Thyroid gland (tissue), 4 donors: ENCODE measurements around the gene BEND2. TPM values are rescaled to one million over a fixed set of nuclear protein-coding genes. Genes with fewer than 3 reads are reported as not detected.

Experiments
- DNase-seq, 2 donors: peaks; one replicate each; pipeline ENCODE4 v3.0.0-alpha.2; 2019
- H3K27ac ChIP-seq, 3 donors: fragments of 200-600 bp; sonication (generic); 1 replicate in 2 of 3; 2 replicates in 1 of 3; pipeline ENCODE4 v1.5.1; 2016 to 2019; ENCODE audit warnings: mild to moderate bottlenecking in 1 of 3, moderate library complexity in 1 of 3
- H3K27me3 ChIP-seq: fragments of 200-600 bp; sonication (generic); one replicate; pipeline ENCODE4 v1.5.1; 2019
- H3K36me3 ChIP-seq, 2 donors: fragments of 200-600 bp; sonication (generic); one replicate each; pipeline ENCODE4 v1.5.1; 2016 to 2019
- H3K4me1 ChIP-seq, 2 donors: fragments of 200-600 bp; sonication (generic); one replicate each; pipeline ENCODE4 v1.5.1; 2017 to 2019
- H3K4me3 ChIP-seq, 3 donors: fragments of 200-600 bp; sonication (generic); replicated peaks in 1 of 3; 1 replicate in 2 of 3; 2 replicates in 1 of 3; pipeline ENCODE4 v1.5.1; 2016; ENCODE audit warnings: mild to moderate bottlenecking in 1 of 3
- H3K9me3 ChIP-seq: fragments of 200-600 bp; sonication (generic); one replicate; pipeline ENCODE4 v1.5.1; 2017
- CTCF ChIP-seq, 6 experiments: fragments of 200-600 bp in 3 of 6; fragments of 450-650 bp in 3 of 6; sonication (generic) in 3 of 6; IDR thresholded peaks; one replicate each; pipeline ENCODE4 v1.5.1; 2016 to 2019; ENCODE audit warnings: antibody characterized with exemption in 6 of 6, mild to moderate bottlenecking in 2 of 6, inconsistent platforms in 1 of 6, moderate library complexity in 1 of 6
- POLR2A ChIP-seq, 2 donors: fragments of 450-650 bp; IDR thresholded peaks; one replicate each; pipeline ENCODE4 v1.6.1; 2017; ENCODE audit warnings: antibody characterized with exemption in 2 of 2, mild to moderate bottlenecking in 2 of 2, moderate library complexity in 1 of 2
- WGBS, 2 donors: methylation state at CpG; one replicate each; pipeline ENCODE4 v1.1.5; 2017; 5-methylcytosine and 5-hydroxymethylcytosine counted together
- intact Hi-C: fragments of 100-400 bp; cut with DNase I; formaldehyde crosslinking; loops from one replicate; pipeline ENCODE4 v1.15.1; 2023
- total RNA-seq, 4 donors: library from RNA; depleted of rRNA; stranded (reverse); fragments of >200 nt; gene quantifications; one replicate each; pipeline ENCODE4 v1.2.3, GENCODE V29; 2016

Gene BEND2
- total RNA-seq, 4 donors from 2014 or later, result 0.13 TPM; not detected in 3

- no peaks in the 10 kb centered on the region for H3K9me3 ChIP-seq
- no peaks in the 10 kb centered on the region for H3K36me3 ChIP-seq
- H3K4me3 ChIP-seq, result no peak overlapping the region
- WGBS, 2 donors, result 60 to 66% methylated on average over 6 of the region's 6 CpGs
- no peak overlapping the region for H3K27ac ChIP-seq
- DNase-seq, result no peak
- H3K4me1 ChIP-seq, result no peaks in the 10 kb centered on the region
- no peak for TF ChIP-seq CTCF (IDR thresholded peaks at IDR 0.05)
- no peak for TF ChIP-seq POLR2A (IDR thresholded peaks at IDR 0.05)
- no peaks in the 10 kb centered on the region for H3K27me3 ChIP-seq
- intact Hi-C loops, result no loop called here
Measured at GRCh38 chrX:18170910-18171309, 49.8 kb downstream of the BEND2 start.

GRCh38 chrX:18166068-18166467, 54.6 kb downstream of the BEND2 start:
- WGBS, 2 donors, result 92 to 94% methylated on average over 4 of the region's 4 CpGs
- TF ChIP-seq POLR2A (IDR thresholded peaks at IDR 0.05) (no peak), CTCF (IDR thresholded peaks at IDR 0.05) (no peak)
- no peak for DNase-seq
- H3K36me3 ChIP-seq, result no peaks in the 10 kb centered on the region
- no peaks in the 10 kb centered on the region for H3K4me1 ChIP-seq
- H3K27ac ChIP-seq, result no peak overlapping the region
- H3K9me3 ChIP-seq, result no peaks in the 10 kb centered on the region
- no peak overlapping the region for H3K4me3 ChIP-seq
- intact Hi-C loops, result no loop called here
- no peaks in the 10 kb centered on the region for H3K27me3 ChIP-seq

GRCh38 chrX:18160369-18160768, 60.3 kb downstream of the BEND2 start:
- no peaks in the 10 kb centered on the region for H3K9me3 ChIP-seq
- intact Hi-C loops, result no loop called here
- no peak for TF ChIP-seq POLR2A (IDR thresholded peaks at IDR 0.05)
- TF ChIP-seq CTCF (IDR thresholded peaks at IDR 0.05), result no peak
- H3K27ac ChIP-seq, result no peak overlapping the region
- no peaks in the 10 kb centered on the region for H3K27me3 ChIP-seq
- WGBS, 2 donors, result 69 to 72% methylated on average over 4 of the region's 4 CpGs
- H3K36me3 ChIP-seq, result no peaks in the 10 kb centered on the region
- no peaks in the 10 kb centered on the region for H3K4me1 ChIP-seq
- DNase-seq, result no peak
- no peak overlapping the region for H3K4me3 ChIP-seq

- intact Hi-C loops, result no loop called here
- no peak overlapping the region for H3K27ac ChIP-seq
- no peak for DNase-seq
- 93 to 96% methylated on average over 2 of the region's 2 CpGs for WGBS, 2 donors
- no peak for TF ChIP-seq POLR2A (IDR thresholded peaks at IDR 0.05)
- H3K9me3 ChIP-seq, result no peaks in the 10 kb centered on the region
- H3K4me1 ChIP-seq, result no peaks in the 10 kb centered on the region
- no peaks in the 10 kb centered on the region for H3K36me3 ChIP-seq
- no peaks in the 10 kb centered on the region for H3K27me3 ChIP-seq
- H3K4me3 ChIP-seq, result no peak overlapping the region
Measured at GRCh38 chrX:18158963-18159362, 61.7 kb downstream of the BEND2 start.

- Histone ChIP-seq H3K27ac (no peak overlapping the region), H3K36me3 (no peaks in the 10 kb centered on the region), H3K27me3 (no peaks in the 10 kb centered on the region), H3K4me3 (no peak overlapping the region), H3K4me1 (no peaks in the 10 kb centered on the region), H3K9me3 (no peaks in the 10 kb centered on the region)
- WGBS, 2 donors, result 92% methylated on average over 1 of the region's 1 CpG
- DNase-seq, result no peak
- TF ChIP-seq CTCF (IDR thresholded peaks at IDR 0.05), result no peak
- no peak for TF ChIP-seq POLR2A (IDR thresholded peaks at IDR 0.05)
- intact Hi-C loops, result no loop called here
Measured at GRCh38 chrX:18151649-18152048, 69.0 kb downstream of the BEND2 start.

GRCh38 chrX:18151157-18151556, 69.5 kb downstream of the BEND2 start:
- 93 to 96% methylated on average over 5 of the region's 5 CpGs for WGBS, 2 donors
- H3K4me1 ChIP-seq, result no peaks in the 10 kb centered on the region
- intact Hi-C loops, result no loop called here
- DNase-seq, result no peak
- no peak overlapping the region for H3K4me3 ChIP-seq
- TF ChIP-seq POLR2A (IDR thresholded peaks at IDR 0.05), result no peak
- TF ChIP-seq CTCF (IDR thresholded peaks at IDR 0.05), result no peak
- H3K27ac ChIP-seq, result no peak overlapping the region
- no peaks in the 10 kb centered on the region for H3K36me3 ChIP-seq
- H3K9me3 ChIP-seq, result no peaks in the 10 kb centered on the region
- H3K27me3 ChIP-seq, result no peaks in the 10 kb centered on the region
